Testis (tissue), 3 donors: ENCODE results near the gene CASP2. TPM values are rescaled to one million over a fixed set of nuclear protein-coding genes. Genes with fewer than 3 reads are reported as not detected.

ENCODE experiments used
- DNase-seq: peaks from one replicate; pipeline ENCODE4 v3.0.0-alpha.2; 2019
- H3K27ac ChIP-seq, 2 donors: fragments of 200-600 bp; sonication (generic); one replicate each; pipeline ENCODE4 v1.5.1; 2019
- H3K27me3 ChIP-seq: fragments of 200-600 bp; sonication (generic); one replicate; pipeline ENCODE4 v1.5.1; 2019
- H3K36me3 ChIP-seq: fragments of 200-600 bp; sonication (generic); one replicate; pipeline ENCODE4 v1.5.1; 2017; ENCODE audit warnings: low read depth; ENCODE audit errors: missing control alignments
- H3K4me1 ChIP-seq: fragments of 200-600 bp; sonication (generic); one replicate; pipeline ENCODE4 v1.5.1; 2019
- H3K4me3 ChIP-seq, 2 donors: fragments of 200-600 bp; sonication (generic); one replicate each; pipeline ENCODE4 v1.5.1; 2017 to 2019
- H3K9me3 ChIP-seq: fragments of 200-600 bp; sonication (generic); one replicate; pipeline ENCODE4 v1.5.1; 2017
- POLR2A ChIP-seq: fragments of 450-650 bp; IDR thresholded peaks from one replicate; pipeline ENCODE4 v1.6.1; 2017; ENCODE audit warnings: antibody characterized with exemption, mild to moderate bottlenecking, moderate library complexity
- WGBS, 2 donors: methylation state at CpG; one replicate each; pipeline ENCODE4 v1.1.5; 2018; 5-methylcytosine and 5-hydroxymethylcytosine counted together
- intact Hi-C: fragments of 100-400 bp; cut with DNase I; formaldehyde crosslinking; loops from one replicate; pipeline ENCODE4 v1.15.1; 2023; ENCODE audit warnings: low total_unique reads
- polyA plus RNA-seq: library from polyadenylated mRNA; stranded (reverse); fragments of 350-450 nt; fragmentation: Illumina TruSeq; extraction: RNeasy Lipid Tissue Mini Kit (QIAGEN cat#74804); gene quantifications from one replicate; pipeline ENCODE4 v1.2.3, GENCODE V29; 2014; ENCODE audit warnings: low read depth, low replicate concordance; ENCODE audit not compliant: insufficient read depth
- total RNA-seq, 2 donors: library from RNA; depleted of rRNA; stranded (reverse); fragments of >200 nt; gene quantifications; one replicate each; pipeline ENCODE4 v1.2.3, GENCODE V29; 2016
- TF ChIP-seq, protein P1 (sequence below), 3 experiments: fragments of 450-650 bp in 2 of 3; fragments of 200-600 bp in 1 of 3; sonication (generic) in 1 of 3; IDR thresholded peaks; one replicate each; pipeline ENCODE4 v1.5.1; 2016 to 2019; ENCODE audit warnings: antibody characterized with exemption in 3 of 3, mild to moderate bottlenecking in 2 of 3, moderate library complexity in 1 of 3

Gene CASP2
- total and polyA plus RNA-seq, 3 donors from 2014 or later, result 20.7 to 26.5 (median 23.6) TPM

DNA sequence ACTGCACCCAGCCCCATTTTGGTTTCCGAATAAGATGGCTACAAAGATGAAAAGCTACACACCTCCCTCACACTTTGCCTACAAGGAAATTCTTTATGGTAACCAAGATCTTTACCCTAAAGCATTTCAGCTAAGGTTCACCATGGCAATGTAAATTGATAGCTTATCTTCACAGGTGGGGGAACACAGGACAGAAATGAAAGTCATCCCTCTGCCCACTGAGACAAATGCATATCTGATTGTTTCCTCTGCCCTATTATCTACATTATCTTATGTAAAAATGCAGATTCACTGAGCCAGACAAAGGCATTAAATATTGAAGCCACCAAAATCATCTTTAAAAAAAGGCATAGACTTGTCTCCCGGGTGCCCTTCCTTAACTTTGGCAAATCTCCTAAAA is 6.6 kb upstream of the CASP2 start:
- WGBS, 2 donors, result 92 to 95% methylated on average over 2 of the region's 2 CpGs
- Histone ChIP-seq H3K27me3 (no peaks in the 10 kb centered on the region), H3K9me3 (no peaks in the 10 kb centered on the region), H3K4me1 (peaks cover 4% of the 10 kb centered on the region), H3K36me3 (no peaks in the 10 kb centered on the region), H3K27ac (no peak overlapping the region), H3K4me3 (no peak overlapping the region)
- TF ChIP-seq, protein P1, sequence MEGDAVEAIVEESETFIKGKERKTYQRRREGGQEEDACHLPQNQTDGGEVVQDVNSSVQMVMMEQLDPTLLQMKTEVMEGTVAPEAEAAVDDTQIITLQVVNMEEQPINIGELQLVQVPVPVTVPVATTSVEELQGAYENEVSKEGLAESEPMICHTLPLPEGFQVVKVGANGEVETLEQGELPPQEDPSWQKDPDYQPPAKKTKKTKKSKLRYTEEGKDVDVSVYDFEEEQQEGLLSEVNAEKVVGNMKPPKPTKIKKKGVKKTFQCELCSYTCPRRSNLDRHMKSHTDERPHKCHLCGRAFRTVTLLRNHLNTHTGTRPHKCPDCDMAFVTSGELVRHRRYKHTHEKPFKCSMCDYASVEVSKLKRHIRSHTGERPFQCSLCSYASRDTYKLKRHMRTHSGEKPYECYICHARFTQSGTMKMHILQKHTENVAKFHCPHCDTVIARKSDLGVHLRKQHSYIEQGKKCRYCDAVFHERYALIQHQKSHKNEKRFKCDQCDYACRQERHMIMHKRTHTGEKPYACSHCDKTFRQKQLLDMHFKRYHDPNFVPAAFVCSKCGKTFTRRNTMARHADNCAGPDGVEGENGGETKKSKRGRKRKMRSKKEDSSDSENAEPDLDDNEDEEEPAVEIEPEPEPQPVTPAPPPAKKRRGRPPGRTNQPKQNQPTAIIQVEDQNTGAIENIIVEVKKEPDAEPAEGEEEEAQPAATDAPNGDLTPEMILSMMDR (IDR thresholded peaks at IDR 0.05), result no peak
- no peak for TF ChIP-seq POLR2A
- intact Hi-C loops, result no loop called here
- no peak for DNase-seq

- no peaks in the 10 kb centered on the region for H3K36me3 ChIP-seq
These were observed 6.0 kb upstream of the CASP2 start for GRCh38 chr7:143282124-143282523.

GRCh38 chr7:143283381-143283780 is 4.8 kb upstream of the CASP2 start:
- Histone ChIP-seq H3K27me3 (no peaks in the 10 kb centered on the region), H3K4me1 (peaks cover 10% of the 10 kb centered on the region)
- 79 to 87% methylated on average over 4 of the region's 4 CpGs for WGBS, 2 donors

More at GRCh38 chr7:143282124-143282523, 6.0 kb upstream of the CASP2 start:
- intact Hi-C loops, result no loop called here
- Histone ChIP-seq H3K4me3 (no peak overlapping the region), H3K27me3 (no peaks in the 10 kb centered on the region), H3K27ac (no peak overlapping the region), H3K9me3 (no peaks in the 10 kb centered on the region), H3K4me1 (peaks cover 4% of the 10 kb centered on the region)
- 92 to 97% methylated on average over 8 of the region's 8 CpGs for whole genome bisulfite sequencing, 2 donors
- no peak for DNase-seq
- TF ChIP-seq, protein P1 (IDR thresholded peaks at IDR 0.05), result no peak
- TF ChIP-seq POLR2A, result no peak

DNA sequence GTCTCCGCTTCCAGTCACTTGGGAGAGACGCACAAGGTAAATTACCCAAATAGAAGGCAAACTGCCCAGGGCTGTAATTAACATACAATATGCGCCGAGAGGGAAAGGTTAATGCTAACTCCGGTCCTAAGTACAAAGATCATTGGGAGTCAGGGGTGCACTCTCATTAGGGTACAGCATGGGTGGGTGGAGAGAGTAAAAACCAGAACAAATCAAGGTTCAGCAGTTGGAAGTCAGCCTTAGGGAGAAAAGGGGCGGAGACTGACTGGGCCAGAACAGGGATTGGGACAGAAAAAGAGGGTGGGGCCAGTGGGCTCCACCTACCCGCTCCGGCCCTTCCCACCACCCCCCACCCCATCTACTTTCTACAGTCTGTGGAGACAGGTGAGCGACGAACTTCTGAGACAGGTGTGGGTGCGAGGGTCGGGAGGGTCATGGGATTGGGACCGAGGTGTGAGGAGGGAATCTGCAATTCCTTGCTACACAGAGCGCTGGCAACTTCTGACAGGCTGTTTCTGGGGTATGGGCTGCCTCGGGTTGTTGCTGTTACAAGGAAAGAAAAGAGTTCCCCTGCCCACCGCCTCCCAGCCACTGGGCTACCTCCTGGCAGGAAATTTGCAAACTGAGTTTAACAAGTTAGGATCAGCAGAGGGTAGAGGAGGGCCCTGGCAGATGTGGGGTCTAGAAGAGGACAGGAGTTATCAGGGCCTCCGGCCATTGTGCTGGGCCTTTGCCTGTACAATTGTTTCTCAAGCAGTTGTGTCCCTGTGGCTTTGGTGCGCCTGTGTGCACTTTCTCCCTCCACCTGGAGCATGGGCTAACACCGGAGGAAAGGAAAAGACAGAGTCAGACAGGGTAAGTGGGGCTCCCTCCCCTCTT is 3.3 kb upstream of the CASP2 start, which contains the start of gene TMEM139:
Gene TMEM139, plus strand, starts transcription at position 368 of the 879 bp plus-strand sequence. CDS start 1,000 bp downstream, outside the sequence.
- Histone ChIP-seq H3K4me3 (no peak within 1 kb of the TSS), H3K9me3 (no peaks in the 10 kb centered on the region), H3K36me3 (no peaks in the 10 kb centered on the region), H3K27me3 (no peaks in the 10 kb centered on the region), H3K27ac (no peak within 1 kb of the TSS), H3K4me1 (peaks cover 13% of the 10 kb centered on the region)
- DNase-seq, result no peak
- TF ChIP-seq, protein P1 (IDR thresholded peaks at IDR 0.05), result no peak
- TF ChIP-seq POLR2A, result no peak
- intact Hi-C loops, result no loop called here
- WGBS, 2 donors, result 53 to 68% methylated on average over 19 of the region's 19 CpGs

More at GRCh38 chr7:143283381-143283780, 4.8 kb upstream of the CASP2 start:
- no peak for DNase-seq
- no peaks in the 10 kb centered on the region for H3K36me3 ChIP-seq
- intact Hi-C loops, result no loop called here
- no peak overlapping the region for H3K27ac ChIP-seq
- TF ChIP-seq POLR2A, result no peak
- TF ChIP-seq, protein P1 (IDR thresholded peaks at IDR 0.05), result no peak
- H3K4me3 ChIP-seq, result no peak overlapping the region
- H3K9me3 ChIP-seq, result no peaks in the 10 kb centered on the region

DNA sequence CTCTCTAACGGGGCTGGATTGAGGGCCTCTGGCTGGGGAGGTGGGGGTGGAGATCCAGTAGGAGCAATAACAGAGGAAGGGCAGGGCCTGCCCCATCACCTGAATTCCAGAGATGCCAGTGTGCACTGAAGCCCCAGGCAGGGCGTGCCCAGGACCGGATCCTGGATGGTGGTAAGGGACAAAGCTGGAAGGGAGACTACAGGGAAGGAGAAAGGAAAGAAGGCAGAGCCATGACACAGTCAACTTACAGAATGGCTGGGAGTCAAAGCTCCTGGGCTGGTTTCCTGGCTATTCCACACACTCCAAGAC is 2.7 kb upstream of the CASP2 start:
- no peaks in the 10 kb centered on the region for H3K9me3 ChIP-seq
- TF ChIP-seq POLR2A, result no peak
- TF ChIP-seq, protein P1 (IDR thresholded peaks at IDR 0.05), result no peak
- H3K27ac ChIP-seq, result no peak overlapping the region
- WGBS, 2 donors, result 69 to 73% methylated on average over 3 of the region's 3 CpGs
- intact Hi-C loops, result no loop called here
- H3K4me1 ChIP-seq, result peaks cover 13% of the 10 kb centered on the region
- H3K4me3 ChIP-seq, result no peak overlapping the region
- H3K36me3 ChIP-seq, result no peaks in the 10 kb centered on the region
- no peak for DNase-seq
- H3K27me3 ChIP-seq, result no peaks in the 10 kb centered on the region
